GM12878 (cell line): ENCODE data around the gene FRMD8. TPM values are rescaled to one million over a fixed set of nuclear protein-coding genes. Genes with fewer than 3 reads are reported as not detected.

Source experiments
- ATAC-seq: fragments of 200-7000 bp; cut with Tn5 transposase; 3 replicates; pipeline ENCODE4 v1.9.1; 2020; ENCODE audit warnings: mild to moderate bottlenecking, moderate library complexity
- BruUV-seq: library from RNA; stranded (reverse); fragments of 400-500 nt; replicated peaks from 2 replicates; lab custom pipeline; 2021; lab: Mats Ljungman, UMichigan
- CTCF ChIA-PET: fragments of 300-600 bp; sonication (Branson Sonifier 250); formaldehyde crosslinking; extraction: SDS; loops from one replicate; lab custom pipeline; 2021; ENCODE audit warnings: inconsistent platforms; lab: Yijun Ruan, JAX
- POLR2A ChIA-PET: fragments of 350-600 bp; formaldehyde crosslinking; extraction: SDS; loops from one replicate; lab custom pipeline; 2021; ENCODE audit warnings: inconsistent platforms; lab: Charles Lee
- RAD21 ChIA-PET: fragments of 300-600 bp; sonication (Branson Sonifier 250); formaldehyde crosslinking; loops from one replicate; lab custom pipeline; 2023; ENCODE audit warnings: antibody characterized with exemption; ENCODE audit not compliant: unreplicated experiment; lab: Charles Lee
- SMC1A ChIA-PET: fragments of 300-600 bp; sonication (Branson Sonifier 250); formaldehyde crosslinking; loops from one replicate; lab custom pipeline; 2023; ENCODE audit not compliant: unreplicated experiment, uncharacterized antibody; lab: Charles Lee
- DNase-seq: peaks from one replicate; pipeline ENCODE4 v3.0.0-alpha.2; 2011; ENCODE audit warnings: low read depth, low spot score
- FAIRE-seq: peaks from 3 replicates; lab custom pipeline; 2011; peaks lifted over from hg19 to GRCh38; lab: Jason Lieb, UNC
- H2AFZ ChIP-seq: 2 replicates; pipeline ENCODE4 v1.6.0; 2011; ENCODE audit warnings: low read depth, low read length, control low read depth; ENCODE audit not compliant: control insufficient read depth
- H3K27ac ChIP-seq: 2 replicates; pipeline ENCODE4 v1.5.1; 2011; ENCODE audit warnings: control low read depth; ENCODE audit not compliant: control insufficient read depth, insufficient read depth
- H3K27me3 ChIP-seq, 2 experiments: replicated peaks in 1 of 2; 2 replicates each; pipeline versions ENCODE4 v1.6.0 to v1.6.1; 2011; ENCODE audit warnings: low read length in 1 of 2; ENCODE audit not compliant: control insufficient read depth in 2 of 2, insufficient read depth in 2 of 2
- H3K36me3 ChIP-seq, 2 experiments: 2 replicates each; pipeline ENCODE4 v1.5.1; 2011; ENCODE audit warnings: low read length in 1 of 2; ENCODE audit not compliant: control insufficient read depth in 2 of 2, insufficient read depth in 2 of 2
- H3K4me1 ChIP-seq: 2 replicates; pipeline ENCODE4 v1.6.1; 2011; ENCODE audit warnings: mild to moderate bottlenecking, low read length, moderate library complexity, mixed read lengths; ENCODE audit not compliant: control insufficient read depth, insufficient read depth
- H3K4me2 ChIP-seq: 2 replicates; pipeline ENCODE4 v1.6.0; 2011; ENCODE audit warnings: control low read depth; ENCODE audit not compliant: control insufficient read depth, insufficient read depth
- H3K4me3 ChIP-seq: fragments of 200-600 bp; sonication (generic); 2 replicates; pipeline ENCODE4 v1.5.1; 2016
- H3K79me2 ChIP-seq: 2 replicates; pipeline ENCODE4 v1.6.0; 2011; ENCODE audit warnings: low read length; ENCODE audit not compliant: control insufficient read depth, insufficient read depth
- H3K9ac ChIP-seq: 2 replicates; pipeline ENCODE4 v1.8.0; 2011; ENCODE audit warnings: low read length, control low read depth, mixed read lengths; ENCODE audit not compliant: control insufficient read depth, insufficient read depth
- H3K9me3 ChIP-seq: replicated peaks from 3 replicates; pipeline ENCODE4 v1.5.1; 2011; ENCODE audit warnings: mild to moderate bottlenecking, low read length; ENCODE audit not compliant: control insufficient read depth, insufficient read depth
- H4K20me1 ChIP-seq: 2 replicates; pipeline ENCODE4 v1.6.0; 2011; ENCODE audit not compliant: control insufficient read depth, insufficient read depth
- BCL11A ChIP-seq: IDR thresholded peaks from 2 replicates; pipeline ENCODE4 v1.6.1; 2011; ENCODE audit warnings: low read depth, low read length
- CHD2 ChIP-seq: IDR thresholded peaks from 2 replicates; pipeline ENCODE4 v1.6.1; 2011; ENCODE audit warnings: low read depth, low read length, improper control_type of control experiment, borderline replicate concordance
- FOS ChIP-seq: IDR thresholded peaks from 3 replicates; pipeline ENCODE4 v1.6.1; 2011; ENCODE audit warnings: borderline replicate concordance; ENCODE audit not compliant: insufficient read length; ENCODE audit errors: extremely low read depth
- FOXK2 ChIP-seq: fragments of 450-650 bp; IDR thresholded peaks from 2 replicates; pipeline ENCODE4 v1.6.1; 2017; ENCODE audit warnings: mild to moderate bottlenecking, moderate library complexity
- MXI1 ChIP-seq: fragments of 150-350 bp; IDR thresholded peaks from 2 replicates; pipeline ENCODE4 v1.6.1; 2011; ENCODE audit warnings: low read depth, mild to moderate bottlenecking, inconsistent platforms, low read length, improper control_type of control experiment
- NBN ChIP-seq: fragments of 450-650 bp; IDR thresholded peaks from 2 replicates; pipeline ENCODE4 v1.6.1; 2016
- NFIC ChIP-seq: IDR thresholded peaks from 2 replicates; pipeline ENCODE4 v1.6.1; 2012; ENCODE audit warnings: low read depth, mild to moderate bottlenecking, inconsistent platforms, low read length, moderate library complexity
- NFXL1 ChIP-seq: fragments of 450-650 bp; IDR thresholded peaks from 2 replicates; pipeline ENCODE4 v1.6.1; 2017; ENCODE audit warnings: antibody characterized with exemption, mild to moderate bottlenecking, borderline replicate concordance
- NRF1 ChIP-seq: conservative IDR thresholded peaks from 2 replicates; pipeline ENCODE4 v1.6.1; 2011; ENCODE audit warnings: mild to moderate bottlenecking, low read depth, low read length, improper control_type of control experiment
- PML ChIP-seq: IDR thresholded peaks from 2 replicates; pipeline ENCODE4 v1.6.1; 2012; ENCODE audit warnings: low read length, inconsistent platforms
- TCF7 ChIP-seq: IDR thresholded peaks from 2 replicates; pipeline ENCODE4 v1.6.1; 2014; ENCODE audit warnings: antibody characterized with exemption, borderline replicate concordance
- ZSCAN29 ChIP-seq: fragments of 450-650 bp; IDR thresholded peaks from 2 replicates; pipeline ENCODE4 v1.6.1; 2017; ENCODE audit warnings: mild to moderate bottlenecking, moderate library complexity
- WGBS: methylation state at CpG from one replicate; pipeline ENCODE4 v1.1.6; 2016; ENCODE audit warnings: low lambda C conversion rate; ENCODE audit not compliant: insufficient replicate concordance, insufficient coverage; ENCODE audit errors: missing lambda C conversion rate; 5-methylcytosine and 5-hydroxymethylcytosine counted together
- in situ Hi-C: fragments of 300-500 bp; cut with MboI; formaldehyde crosslinking; loops from 9 replicates; pipeline ENCODE4 v1.14.3; 2018; ENCODE audit warnings: mixed read lengths
- intact Hi-C: fragments of 100-400 bp; cut with micrococcal nuclease; formaldehyde crosslinking; loops from one replicate; pipeline ENCODE4 v1.14.2; 2022; ENCODE audit not compliant: unreplicated experiment
- polyA plus RNA-seq, 11 experiments: library from polyadenylated mRNA; depleted of rRNA in 4 of 11; unstranded in 6 of 11; stranded (reverse) in 5 of 11; fragments of >200 nt; fragmentation: Nextera tagmentation in 4 of 11; fragmentation: Illumina TruSeq in 1 of 11; extraction: Ambion mirVana in 4 of 11; extraction: Trizol in 1 of 11; gene quantifications; 1 replicate in 1 of 11; 2 replicates in 10 of 11; pipeline versions ENCODE4 v1.2.1 to v1.2.3, GENCODE V29; 2011 to 2016; ENCODE audit warnings: inconsistent platforms in 2 of 11, missing spikeins in 2 of 11, low read depth in 1 of 11
- total RNA-seq, 4 experiments: library from RNA; depleted of rRNA in 3 of 4; stranded (reverse); fragments of >200 nt in 3 of 4; fragmentation: Illumina TruSeq in 1 of 4; extraction: Trizol in 1 of 4; gene quantifications; 2 replicates each; pipeline versions ENCODE4 v1.2.1 to v1.2.3, GENCODE V29; 2013 to 2021

Gene FRMD8
- total and polyA plus RNA-seq, 10 of the 15 experiments (the other 5 are each of a cell fraction or from before 2014, with no cell fraction given): 8.3 to 69.4 (median 28.0) TPM

GRCh38 chr11:65401803-65402248, 15.4 kb downstream of the FRMD8 start:
- no peaks in the 10 kb centered on the region for H3K27me3 ChIP-seq
- POLR2A ChIA-PET: interaction anchor here (0.6 kb wide), 2 partner anchors 47 to 60 kb away, joined by 3 read pairs; no protein-coding TSS in a partner anchor
- RAD21 ChIA-PET: interaction anchor here (0.7 kb wide), 1 partner anchor 59 kb away, joined by 3 read pairs; no protein-coding TSS in a partner anchor
- no peaks in the 10 kb centered on the region for H3K9me3 ChIP-seq
- peaks cover 20% of the 10 kb centered on the region for H3K4me1 ChIP-seq
- in situ Hi-C loops: no loop called here
- H3K27ac ChIP-seq: no peak overlapping the region
- FAIRE-seq (no peak), ATAC-seq (no peak), DNase-seq (no peak)
- H3K36me3 ChIP-seq: peaks cover 23 to 30% of the 10 kb centered on the region in 2 experiments
- CTCF ChIA-PET: interaction anchor here (0.8 to 2.9 kb wide), 4 partner anchors 11 to 72 kb away, joined by 3 to 13 read pairs (median 5); no protein-coding TSS in a partner anchor
- SMC1A ChIA-PET: interaction anchor here (0.7 to 1.9 kb wide), 4 partner anchors 13 to 63 kb away, joined by 4 to 7 read pairs (median 4); no protein-coding TSS in a partner anchor
- H3K4me2 ChIP-seq: no peak overlapping the region
- no peak for TF ChIP-seq TCF7
- TF ChIP-seq NFXL1: no peak
- no peak for TF ChIP-seq BCL11A
- no peak for TF ChIP-seq CHD2
- no peak for TF ChIP-seq FOS
- TF ChIP-seq NBN: no peak
- TF ChIP-seq NRF1: no peak
- no peak for TF ChIP-seq ZSCAN29
- TF ChIP-seq FOXK2: no peak
- no peak for TF ChIP-seq MXI1
- TF ChIP-seq NFIC: no peak
- TF ChIP-seq PML: no peak
- WGBS: 88% methylated on average over 9 of the region's 10 CpGs
- H4K20me1 ChIP-seq: no peaks in the 10 kb centered on the region
- no peak overlapping the region for H3K9ac ChIP-seq
- H3K79me2 ChIP-seq: no peaks in the 10 kb centered on the region; the same call in 1 of the 2 replicates
- H2AFZ ChIP-seq: no peak overlapping the region
- no peak overlapping the region for H3K4me3 ChIP-seq
- no TSS peak for BruUV-seq
- intact Hi-C loops: no loop called here
